Keratinocyte (primary cell): ENCODE measurements around the gene NAA80. TPM values are rescaled to one million over a fixed set of nuclear protein-coding genes. Genes with fewer than 3 reads are reported as not detected.

ENCODE experiments used
- DNase-seq: peaks from one replicate; pipeline ENCODE4 v3.0.0-alpha.2; 2011; ENCODE audit warnings: low read depth, missing footprints, low spot score
- FAIRE-seq: peaks from 2 replicates; lab custom pipeline; 2011; peaks lifted over from hg19 to GRCh38; lab: Jason Lieb, UNC
- H2AFZ ChIP-seq: 2 replicates; pipeline ENCODE4 v1.6.0; 2012; ENCODE audit warnings: low read length, control low read depth, inconsistent platforms; ENCODE audit not compliant: control insufficient read depth
- H3K27ac ChIP-seq: 2 replicates; pipeline ENCODE4 v1.5.1; 2011; ENCODE audit warnings: low read length; ENCODE audit not compliant: control insufficient read depth, insufficient read depth
- H3K27me3 ChIP-seq: 3 replicates; pipeline ENCODE4 v1.6.0; 2011; ENCODE audit warnings: low read length; ENCODE audit not compliant: control insufficient read depth, insufficient read depth; ENCODE audit errors: extremely low read depth
- H3K36me3 ChIP-seq, 2 experiments: 2 replicates in 1 of 2; 3 replicates in 1 of 2; pipeline ENCODE4 v1.5.1; 2011; ENCODE audit warnings: low read length in 2 of 2, mild to moderate bottlenecking in 1 of 2; ENCODE audit not compliant: control insufficient read depth in 2 of 2, insufficient read depth in 2 of 2; ENCODE audit errors: extremely low read depth in 1 of 2
- H3K4me1 ChIP-seq: 3 replicates; pipeline ENCODE4 v1.5.1; 2011; ENCODE audit warnings: low read length; ENCODE audit not compliant: control insufficient read depth, insufficient read depth; ENCODE audit errors: extremely low read depth
- H3K4me2 ChIP-seq: 3 replicates; pipeline ENCODE4 v1.6.0; 2011; ENCODE audit warnings: low read depth, low read length; ENCODE audit not compliant: control insufficient read depth, insufficient read depth; ENCODE audit errors: extremely low read depth
- H3K4me3 ChIP-seq, 3 experiments: fragments of 200-600 bp in 1 of 3; sonication (generic) in 1 of 3; 2 replicates in 2 of 3; 3 replicates in 1 of 3; pipeline ENCODE4 v1.5.1; 2011 to 2016; ENCODE audit warnings: low read length in 3 of 3, mild to moderate bottlenecking in 3 of 3, control low read depth in 2 of 3, inconsistent platforms in 1 of 3, low read depth in 1 of 3, mixed read lengths in 1 of 3, mixed run types in 1 of 3, moderate library complexity in 1 of 3; ENCODE audit not compliant: control insufficient read depth in 2 of 3, insufficient read depth in 2 of 3; ENCODE audit errors: extremely low read depth in 1 of 3
- H3K79me2 ChIP-seq: 2 replicates; pipeline ENCODE4 v1.6.0; 2012; ENCODE audit warnings: low read length; ENCODE audit not compliant: control insufficient read depth, insufficient read depth
- H3K9ac ChIP-seq: 3 replicates; pipeline ENCODE4 v1.6.0; 2011; ENCODE audit warnings: low read length; ENCODE audit not compliant: control insufficient read depth, insufficient read depth; ENCODE audit errors: extremely low read depth
- H3K9me1 ChIP-seq: 3 replicates; pipeline ENCODE4 v1.6.0; 2011; ENCODE audit warnings: low read length; ENCODE audit not compliant: control insufficient read depth, insufficient read depth; ENCODE audit errors: extremely low read depth
- H3K9me3 ChIP-seq: 2 replicates; pipeline ENCODE4 v1.5.1; 2012; ENCODE audit warnings: low read depth, low read length; ENCODE audit not compliant: control insufficient read depth
- H4K20me1 ChIP-seq: 3 replicates; pipeline ENCODE4 v1.6.0; 2011; ENCODE audit warnings: low read length; ENCODE audit not compliant: control insufficient read depth, insufficient read depth; ENCODE audit errors: extremely low read depth
- CTCF ChIP-seq, 3 experiments: IDR thresholded peaks in 1 of 3; conservative IDR thresholded peaks in 1 of 3; optimal IDR thresholded peaks in 1 of 3; 2 replicates in 2 of 3; 3 replicates in 1 of 3; pipeline versions ENCODE3 to v1.5.1; 2011; ENCODE audit warnings: low read length in 3 of 3, mild to moderate bottlenecking in 3 of 3, moderate library complexity in 2 of 3, control low read depth in 1 of 3, inconsistent platforms in 1 of 3; ENCODE audit not compliant: insufficient read depth in 2 of 3; ENCODE audit errors: extremely low read depth in 1 of 3
- EZH2 ChIP-seq: IDR thresholded peaks from one replicate; pipeline ENCODE4 v1.6.1; 2012; ENCODE audit warnings: inconsistent platforms, mild to moderate bottlenecking, low read length, moderate library complexity
- dilution Hi-C: fragments of 300-500 bp; cut with MboI; formaldehyde crosslinking; loops from one replicate; pipeline ENCODE4 v1.7.0; 2020; ENCODE audit warnings: low sequenced_read_pairs; ENCODE audit not compliant: extremely low pct_ligation_motif_present
- polyA plus RNA-seq, 5 experiments: library from polyadenylated mRNA; depleted of rRNA in 3 of 5; stranded (reverse) in 3 of 5; stranded (forward) in 1 of 5; unstranded in 1 of 5; fragments of >200 nt; gene quantifications; 1 replicate in 1 of 5; 2 replicates in 3 of 5; 3 replicates in 1 of 5; pipeline versions ENCODE4 v1.2.1 to v1.2.3, GENCODE V29; 2011 to 2012; ENCODE audit warnings: missing spikeins in 2 of 5, low read depth in 1 of 5, low replicate concordance in 1 of 5

The NAA80 gene
- polyA plus RNA-seq, 1 donor (not counting 4 experiments of a cell fraction or from before 2014, with no cell fraction given), result 6.1 TPM

GRCh38 chr3:50333744-50334328 lies 34.6 kb upstream of the NAA80 start:
- H3K9ac ChIP-seq, result no peak overlapping the region
- dilution Hi-C loops, result no loop called here
- no peak overlapping the region for H3K4me3 ChIP-seq
- peaks cover 31 to 33% of the 10 kb centered on the region in 2 experiments for H3K36me3 ChIP-seq
- peaks cover 34% of the 10 kb centered on the region for H3K4me1 ChIP-seq
- H2AFZ ChIP-seq, result no peak overlapping the region
- H3K79me2 ChIP-seq, result peaks cover 66% of the 10 kb centered on the region
- H4K20me1 ChIP-seq, result peaks cover 7% of the 10 kb centered on the region
- H3K9me3 ChIP-seq, result no peaks in the 10 kb centered on the region
- no peak for FAIRE-seq
- TF ChIP-seq CTCF (optimal IDR thresholded peaks at IDR 0.05 in 1 of 3, IDR thresholded peaks at IDR 0.05 in 1 of 3, conservative IDR thresholded peaks at IDR 0.05 in 1 of 3; ENCODE audit: extremely low read depth in 1 of 3, insufficient read depth in 2 of 3, low read length in 3 of 3) (no peak), EZH2 (no peak)
- H3K27ac ChIP-seq, result no peak overlapping the region
- H3K4me2 ChIP-seq, result peak overlapping the region; percentile 1
- DNase-seq, result no peak
- no peaks in the 10 kb centered on the region for H3K27me3 ChIP-seq
- no peaks in the 10 kb centered on the region for H3K9me1 ChIP-seq

GRCh38 chr3:50331364-50331907 lies 32.2 kb upstream of the NAA80 start:
- H3K4me3 ChIP-seq, result no peak overlapping the region
- dilution Hi-C loops, result no loop called here
- H3K27me3 ChIP-seq, result no peaks in the 10 kb centered on the region
- H3K9me1 ChIP-seq, result no peaks in the 10 kb centered on the region
- no peak overlapping the region for H3K4me2 ChIP-seq
- peaks cover 34% of the 10 kb centered on the region for H3K4me1 ChIP-seq
- DNase-seq, result no peak
- H3K9me3 ChIP-seq, result no peaks in the 10 kb centered on the region
- H2AFZ ChIP-seq, result no peak overlapping the region
- TF ChIP-seq EZH2, result no peak
- TF ChIP-seq CTCF (optimal IDR thresholded peaks at IDR 0.05 in 1 of 3, IDR thresholded peaks at IDR 0.05 in 1 of 3, conservative IDR thresholded peaks at IDR 0.05 in 1 of 3; ENCODE audit: extremely low read depth in 1 of 3, insufficient read depth in 2 of 3, low read length in 3 of 3), result no peak
- H3K36me3 ChIP-seq, result peaks cover 31 to 33% of the 10 kb centered on the region in 2 experiments
- no peak overlapping the region for H3K9ac ChIP-seq
- FAIRE-seq, result no peak
- peaks cover 72% of the 10 kb centered on the region for H3K79me2 ChIP-seq
- peaks cover 7% of the 10 kb centered on the region for H4K20me1 ChIP-seq
- H3K27ac ChIP-seq, result no peak overlapping the region
